Activated CD4-positive, alpha-beta memory T cell treated with anti-CD3 and anti-CD28 coated beads for 36 hours (primary cell): ENCODE measurements around the gene SLC66A1. TPM values are rescaled to one million over a fixed set of nuclear protein-coding genes. Genes with fewer than 3 reads are reported as not detected.

ENCODE experiments used
- CTCF ChIA-PET: fragments of 350-600 bp; sonication (Branson Sonifier 250); formaldehyde crosslinking; loops from one replicate; lab custom pipeline; 2021; ENCODE audit warnings: antibody characterized with exemption, inconsistent platforms; lab: Charles Lee
- POLR2A ChIA-PET: fragments of 350-600 bp; sonication (Branson Sonifier 250); formaldehyde crosslinking; loops from one replicate; lab custom pipeline; 2021; ENCODE audit warnings: antibody characterized with exemption; lab: Charles Lee
- DNase-seq: peaks from one replicate; pipeline ENCODE4 v3.0.0-alpha.2; 2020
- H3K27ac Mint-ChIP-seq: one replicate; pipeline ENCODE4 v1.8.0; 2021; ENCODE audit warnings: mixed read lengths
- H3K27me3 Mint-ChIP-seq: one replicate; pipeline ENCODE4 v1.8.0; 2021; ENCODE audit warnings: mixed read lengths
- H3K36me3 Mint-ChIP-seq: one replicate; pipeline ENCODE4 v1.8.0; 2021; ENCODE audit warnings: mixed read lengths
- H3K4me1 Mint-ChIP-seq: one replicate; pipeline ENCODE4 v1.8.0; 2021; ENCODE audit warnings: low read depth, mixed read lengths
- H3K4me3 Mint-ChIP-seq: one replicate; pipeline ENCODE4 v1.8.0; 2021; ENCODE audit warnings: mild to moderate bottlenecking, mixed read lengths
- H3K9me3 Mint-ChIP-seq: one replicate; pipeline ENCODE4 v1.8.0; 2021; ENCODE audit warnings: mixed read lengths
- intact Hi-C: fragments of 100-400 bp; cut with micrococcal nuclease; formaldehyde crosslinking; loops from one replicate; pipeline ENCODE4 v1.15.1; 2023
- total RNA-seq, 2 experiments: library from RNA; stranded (reverse); gene quantifications; one replicate each; pipeline ENCODE4 v1.2.3, GENCODE V29; 2021

Gene SLC66A1
- total RNA-seq, 2 experiments from 2014 or later: 6.8 to 7.9 TPM

- ChIA-PET POLR2A (no interaction called here), CTCF (interaction anchor here (1.0 to 1.3 kb wide), 2 partner anchors 12 to 253 kb away, joined by 3 to 6 read pairs; no protein-coding TSS in a partner anchor)
- H3K27ac Mint-ChIP-seq: no peak overlapping the region
- H3K27me3 Mint-ChIP-seq: no peaks in the 10 kb centered on the region
- peaks cover 3% of the 10 kb centered on the region for H3K36me3 Mint-ChIP-seq
- DNase-seq: no peak
- intact Hi-C loops: no loop called here
- H3K4me1 Mint-ChIP-seq: peaks cover 4% of the 10 kb centered on the region
- H3K4me3 Mint-ChIP-seq: no peak overlapping the region
- H3K9me3 Mint-ChIP-seq: no peaks in the 10 kb centered on the region
Measured at GRCh38 chr1:19329188-19329587, 17.1 kb downstream of the SLC66A1 start.

- CTCF ChIA-PET: interaction anchor here (1.0 to 1.3 kb wide), 2 partner anchors 11 to 252 kb away, joined by 3 to 6 read pairs; no protein-coding TSS in a partner anchor
- no peaks in the 10 kb centered on the region for H3K27me3 Mint-ChIP-seq
- no peak overlapping the region for H3K4me3 Mint-ChIP-seq
- H3K9me3 Mint-ChIP-seq: no peaks in the 10 kb centered on the region
- intact Hi-C loops: no loop called here
- H3K27ac Mint-ChIP-seq: no peak overlapping the region
- POLR2A ChIA-PET: no interaction called here
- DNase-seq: no peak
- H3K36me3 Mint-ChIP-seq: peaks cover 3% of the 10 kb centered on the region
- H3K4me1 Mint-ChIP-seq: peaks cover 4% of the 10 kb centered on the region
Measured at GRCh38 chr1:19329611-19330010, 17.5 kb downstream of the SLC66A1 start.

GRCh38 chr1:19330449-19331135 is 18.5 kb downstream of the SLC66A1 start:
- Mint-ChIP-seq H3K27ac (no peak overlapping the region), H3K27me3 (no peaks in the 10 kb centered on the region), H3K36me3 (peaks cover 3% of the 10 kb centered on the region), H3K9me3 (no peaks in the 10 kb centered on the region), H3K4me3 (no peak overlapping the region), H3K4me1 (peaks cover 7% of the 10 kb centered on the region)
- CTCF ChIA-PET: interaction anchor here (1.3 kb wide), 1 partner anchor 10 kb away, joined by 6 read pairs; no protein-coding TSS in a partner anchor
- DNase-seq: no peak
- POLR2A ChIA-PET: interaction anchor here (1.5 kb wide), 1 partner anchor 15 kb away, joined by 3 read pairs; no protein-coding TSS in a partner anchor
- intact Hi-C loops: no loop called here

- ChIA-PET POLR2A (interaction anchor here (1.5 kb wide), 1 partner anchor 15 kb away, joined by 3 read pairs; no protein-coding TSS in a partner anchor), CTCF (interaction anchor here (1.0 to 1.4 kb wide), 3 partner anchors 10 to 204 kb away, joined by 4 to 5 read pairs (median 4); no protein-coding TSS in a partner anchor)
- Mint-ChIP-seq H3K27me3 (no peaks in the 10 kb centered on the region), H3K4me3 (no peak overlapping the region), H3K4me1 (peaks cover 14% of the 10 kb centered on the region), H3K36me3 (peaks cover 3% of the 10 kb centered on the region), H3K27ac (no peak overlapping the region), H3K9me3 (no peaks in the 10 kb centered on the region)
- intact Hi-C loops: no loop called here
- no peak for DNase-seq
Measured at GRCh38 chr1:19331262-19331878, 19.2 kb downstream of the SLC66A1 start.

- DNase-seq: no peak
- peaks cover 29% of the 10 kb centered on the region for H3K4me1 Mint-ChIP-seq
- H3K36me3 Mint-ChIP-seq: no peaks in the 10 kb centered on the region
- H3K4me3 Mint-ChIP-seq: no peak overlapping the region
- intact Hi-C loops: no loop called here
- no peaks in the 10 kb centered on the region for H3K9me3 Mint-ChIP-seq
- ChIA-PET CTCF (interaction anchor here (1.8 kb wide), 1 partner anchor 12 kb away, joined by 8 read pairs; no protein-coding TSS in a partner anchor), POLR2A (no interaction called here)
- no peaks in the 10 kb centered on the region for H3K27me3 Mint-ChIP-seq
- H3K27ac Mint-ChIP-seq: no peak overlapping the region
Measured at GRCh38 chr1:19332832-19333231, 20.7 kb downstream of the SLC66A1 start.

GRCh38 chr1:19333587-19334354 is 21.6 kb downstream of the SLC66A1 start:
- H3K36me3 Mint-ChIP-seq: peaks cover 4% of the 10 kb centered on the region
- no peak overlapping the region for H3K27ac Mint-ChIP-seq
- H3K4me1 Mint-ChIP-seq: peaks cover 30% of the 10 kb centered on the region
- ChIA-PET CTCF (interaction anchor here (0.7 to 1.8 kb wide), 2 partner anchors 11 to 248 kb away, joined by 3 to 8 read pairs; no protein-coding TSS in a partner anchor), POLR2A (no interaction called here)
- H3K27me3 Mint-ChIP-seq: no peaks in the 10 kb centered on the region
- DNase-seq: no peak
- H3K4me3 Mint-ChIP-seq: no peak overlapping the region
- no peaks in the 10 kb centered on the region for H3K9me3 Mint-ChIP-seq
- intact Hi-C loops: no loop called here

- peak overlapping the region; percentile 74 for H3K27ac Mint-ChIP-seq
- H3K36me3 Mint-ChIP-seq: peaks cover 14% of the 10 kb centered on the region
- no peaks in the 10 kb centered on the region for H3K9me3 Mint-ChIP-seq
- ChIA-PET POLR2A (interaction anchor here (0.6 to 1.0 kb wide), 2 partner anchors 80 to 308 kb away, joined by 3 read pairs; partner anchors contain the start of gene NBL1), CTCF (interaction anchor here (0.9 to 1.0 kb wide), 3 partner anchors 246 to 315 kb away, joined by 3 to 6 read pairs (median 6); no protein-coding TSS in a partner anchor)
- peaks cover 33% of the 10 kb centered on the region for H3K4me1 Mint-ChIP-seq
- intact Hi-C loops: loop anchor here (5.0 kb wide), 1 partner anchor 84 kb away; the partner anchor contains the start of genes EMC1 and MRTO4
- DNase-seq: peak; percentile 83
- no peaks in the 10 kb centered on the region for H3K27me3 Mint-ChIP-seq
- H3K4me3 Mint-ChIP-seq: no peak overlapping the region
Measured at GRCh38 chr1:19336543-19336942, 24.4 kb downstream of the SLC66A1 start.

GRCh38 chr1:19337289-19337688 is 25.2 kb downstream of the SLC66A1 start:
- peaks cover 14% of the 10 kb centered on the region for H3K36me3 Mint-ChIP-seq
- no peak overlapping the region for H3K4me3 Mint-ChIP-seq
- intact Hi-C loops: loop anchor here (5.0 kb wide), 1 partner anchor 85 kb away; the partner anchor contains the start of genes EMC1 and MRTO4
- ChIA-PET POLR2A (no interaction called here), CTCF (no interaction called here)
- no peaks in the 10 kb centered on the region for H3K27me3 Mint-ChIP-seq
- peaks cover 33% of the 10 kb centered on the region for H3K4me1 Mint-ChIP-seq
- no peak for DNase-seq
- no peaks in the 10 kb centered on the region for H3K9me3 Mint-ChIP-seq
- peak overlapping the region; percentile 74 for H3K27ac Mint-ChIP-seq

- Mint-ChIP-seq H3K27ac (no peak overlapping the region), H3K4me1 (peaks cover 33% of the 10 kb centered on the region), H3K36me3 (peaks cover 18% of the 10 kb centered on the region), H3K4me3 (no peak overlapping the region), H3K9me3 (no peaks in the 10 kb centered on the region), H3K27me3 (no peaks in the 10 kb centered on the region)
- no peak for DNase-seq
- intact Hi-C loops: loop anchor here (5.0 kb wide), 1 partner anchor 86 kb away; the partner anchor contains the start of genes EMC1 and MRTO4
- POLR2A ChIA-PET: no interaction called here
- CTCF ChIA-PET: interaction anchor here (0.9 kb wide), 1 partner anchor 42 kb away, joined by 6 read pairs; no protein-coding TSS in a partner anchor
Measured at GRCh38 chr1:19338323-19338762, 26.2 kb downstream of the SLC66A1 start.

- Mint-ChIP-seq H3K4me1 (peaks cover 29% of the 10 kb centered on the region), H3K4me3 (no peak overlapping the region), H3K9me3 (no peaks in the 10 kb centered on the region), H3K36me3 (peaks cover 23% of the 10 kb centered on the region), H3K27ac (peak overlapping the region; percentile 13), H3K27me3 (no peaks in the 10 kb centered on the region)
- intact Hi-C loops: loop anchor here (5.0 kb wide), 1 partner anchor 87 kb away; the partner anchor contains the start of genes EMC1 and MRTO4
- POLR2A ChIA-PET: no interaction called here
- no peak for DNase-seq
- CTCF ChIA-PET: interaction anchor here (0.6 kb wide), 1 partner anchor 270 kb away, joined by 3 read pairs; no protein-coding TSS in a partner anchor
Measured at GRCh38 chr1:19339214-19339861, 27.2 kb downstream of the SLC66A1 start.
